ENCODE results near the gene SEMA6C. TPM values are rescaled to one million over a fixed set of nuclear protein-coding genes. Genes with fewer than 3 reads are reported as not detected.
"Not testable (repeated sequence)": the region's sequence is repeated elsewhere in the genome, so short reads cannot be mapped to it uniquely, and the experiment has no call there.

Gene SEMA6C, protein sequence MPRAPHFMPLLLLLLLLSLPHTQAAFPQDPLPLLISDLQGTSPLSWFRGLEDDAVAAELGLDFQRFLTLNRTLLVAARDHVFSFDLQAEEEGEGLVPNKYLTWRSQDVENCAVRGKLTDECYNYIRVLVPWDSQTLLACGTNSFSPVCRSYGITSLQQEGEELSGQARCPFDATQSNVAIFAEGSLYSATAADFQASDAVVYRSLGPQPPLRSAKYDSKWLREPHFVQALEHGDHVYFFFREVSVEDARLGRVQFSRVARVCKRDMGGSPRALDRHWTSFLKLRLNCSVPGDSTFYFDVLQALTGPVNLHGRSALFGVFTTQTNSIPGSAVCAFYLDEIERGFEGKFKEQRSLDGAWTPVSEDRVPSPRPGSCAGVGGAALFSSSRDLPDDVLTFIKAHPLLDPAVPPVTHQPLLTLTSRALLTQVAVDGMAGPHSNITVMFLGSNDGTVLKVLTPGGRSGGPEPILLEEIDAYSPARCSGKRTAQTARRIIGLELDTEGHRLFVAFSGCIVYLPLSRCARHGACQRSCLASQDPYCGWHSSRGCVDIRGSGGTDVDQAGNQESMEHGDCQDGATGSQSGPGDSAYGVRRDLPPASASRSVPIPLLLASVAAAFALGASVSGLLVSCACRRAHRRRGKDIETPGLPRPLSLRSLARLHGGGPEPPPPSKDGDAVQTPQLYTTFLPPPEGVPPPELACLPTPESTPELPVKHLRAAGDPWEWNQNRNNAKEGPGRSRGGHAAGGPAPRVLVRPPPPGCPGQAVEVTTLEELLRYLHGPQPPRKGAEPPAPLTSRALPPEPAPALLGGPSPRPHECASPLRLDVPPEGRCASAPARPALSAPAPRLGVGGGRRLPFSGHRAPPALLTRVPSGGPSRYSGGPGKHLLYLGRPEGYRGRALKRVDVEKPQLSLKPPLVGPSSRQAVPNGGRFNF
- 18.6 TPM for total RNA-seq

DNA sequence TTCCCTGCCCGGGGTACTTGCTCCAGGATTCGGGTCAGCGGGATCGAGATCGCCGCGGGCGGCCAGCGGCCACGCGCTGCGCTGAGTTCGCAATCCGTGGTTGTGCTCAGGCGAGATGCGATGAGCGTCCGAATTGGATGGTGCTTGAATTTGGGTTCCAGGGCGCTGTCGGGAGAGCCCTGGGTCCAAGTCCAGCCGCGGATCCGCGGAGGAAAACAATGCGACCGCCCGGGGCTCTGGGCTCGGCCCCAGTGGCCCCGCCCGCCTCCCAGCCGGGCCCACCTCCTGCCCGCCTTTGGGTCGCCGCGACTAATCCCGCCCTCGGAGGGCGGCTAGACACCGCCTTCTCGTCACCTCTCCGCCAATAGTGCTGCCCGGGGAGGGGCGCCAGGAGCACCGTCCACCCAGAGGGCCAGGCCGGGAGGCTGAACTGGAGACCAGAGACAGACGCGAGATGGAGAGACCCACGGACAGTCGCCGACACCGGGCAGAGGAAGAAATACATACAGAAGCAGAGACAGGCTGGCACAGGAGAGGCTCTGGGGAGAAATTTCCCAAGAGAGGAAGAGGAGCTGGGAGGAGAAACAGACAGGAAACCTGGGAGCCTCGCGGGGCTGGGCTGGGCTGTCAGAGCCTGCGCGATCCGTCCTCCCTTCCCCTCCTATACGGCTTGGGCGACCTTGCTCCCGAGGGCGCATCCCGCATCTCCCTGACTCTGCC lies at the start of gene SEMA6C:
Gene SEMA6C (minus strand): TSS at position 220 of the 720 bp plus-strand sequence. CDS start 4,010 bp downstream, outside the sequence.
- peak; percentile 97 for DNase-seq

DNA sequence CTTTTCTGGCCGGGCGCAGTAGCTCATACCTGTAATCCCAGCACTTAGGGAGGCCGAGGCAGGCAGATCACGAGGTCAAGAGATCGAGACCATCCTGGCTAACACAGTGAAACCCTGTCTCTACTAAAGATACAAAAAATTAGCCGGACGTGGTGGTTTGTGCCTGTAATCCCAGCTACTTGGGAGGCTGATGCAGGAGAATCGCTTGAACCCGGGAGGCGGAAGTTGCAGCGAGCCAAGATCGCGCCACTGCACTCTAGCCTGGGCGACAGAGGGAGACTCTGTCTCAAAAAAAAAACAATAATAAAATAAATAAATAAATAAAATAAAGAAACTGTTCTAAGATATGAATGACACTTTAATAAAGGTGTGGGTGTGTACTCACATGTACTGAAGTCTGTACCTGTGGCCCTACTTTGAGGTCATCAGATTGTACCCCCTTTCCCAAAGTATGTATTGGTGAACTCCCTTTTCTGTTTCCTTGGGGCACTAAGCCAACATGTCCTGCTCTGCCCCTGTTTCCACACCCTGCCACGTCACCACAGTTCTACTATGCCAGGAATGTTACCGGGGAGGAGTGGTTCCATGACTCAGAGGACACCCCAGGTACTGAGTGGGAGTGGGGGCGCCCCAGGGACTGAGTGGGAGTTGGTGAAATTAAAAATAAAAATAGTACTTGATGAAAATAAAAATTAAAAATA lies 48.6 kb upstream of the SEMA6C start:
- peak; percentile 4 for DNase-seq

DNA sequence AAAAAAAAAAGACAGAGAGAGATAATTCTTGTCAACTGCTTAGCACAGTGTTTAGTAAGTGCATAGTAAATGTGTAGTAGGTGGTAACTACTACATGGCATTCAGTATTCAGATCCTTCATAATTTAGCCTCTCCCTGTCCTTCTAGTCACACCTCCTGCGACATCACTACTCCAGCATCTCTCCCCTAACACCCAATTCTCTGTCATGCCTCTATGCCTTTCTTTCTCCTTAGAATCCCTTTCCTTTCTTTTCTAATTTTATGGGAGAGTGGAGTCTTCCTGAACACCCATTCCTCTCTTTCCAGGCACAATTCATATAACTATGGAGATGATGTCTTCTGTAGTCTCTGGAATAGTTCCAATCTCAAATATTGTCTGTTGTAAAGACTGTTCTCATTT lies 47.4 kb upstream of the SEMA6C start:
- no peak for DNase-seq

DNA sequence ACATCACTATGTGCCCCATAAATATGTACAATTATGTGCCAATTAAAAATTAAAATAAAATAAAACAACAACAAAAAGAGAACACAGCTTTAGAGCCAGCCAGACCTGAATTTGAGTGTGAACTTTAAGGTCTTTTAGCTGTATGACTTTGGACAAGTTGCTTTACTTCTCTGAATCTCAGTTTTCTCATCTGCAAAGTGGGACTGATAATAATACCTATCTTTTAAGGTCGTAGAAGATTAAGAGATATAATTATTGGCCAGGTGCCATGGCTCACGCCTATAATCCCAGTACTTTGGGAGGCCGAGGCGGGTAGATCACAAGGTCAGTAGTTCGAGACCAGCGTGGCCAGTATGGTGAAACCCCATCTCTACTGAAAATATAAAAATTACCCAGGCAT lies 46.9 kb upstream of the SEMA6C start:
- DNase-seq = no peak

DNA sequence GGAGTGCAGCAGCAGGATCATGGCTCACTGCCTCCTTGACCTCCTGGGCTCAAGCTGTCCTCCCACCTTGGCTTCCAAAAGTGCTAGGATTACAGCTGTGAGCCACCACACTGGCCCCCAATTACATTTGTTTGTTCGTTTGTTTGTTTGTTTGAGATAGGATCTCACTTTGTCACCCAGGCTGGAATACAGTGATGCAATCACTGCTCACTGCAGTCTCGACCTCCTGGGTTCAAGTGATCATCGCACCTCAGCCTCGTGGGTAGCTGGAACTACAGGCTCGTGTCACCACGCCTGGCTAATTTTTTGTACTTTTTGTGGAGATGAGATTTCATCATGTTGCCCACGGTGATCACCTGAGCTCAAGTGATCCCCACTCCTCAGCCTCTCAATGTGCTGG lies 45.6 kb upstream of the SEMA6C start:
- DNase-seq = no peak

DNA sequence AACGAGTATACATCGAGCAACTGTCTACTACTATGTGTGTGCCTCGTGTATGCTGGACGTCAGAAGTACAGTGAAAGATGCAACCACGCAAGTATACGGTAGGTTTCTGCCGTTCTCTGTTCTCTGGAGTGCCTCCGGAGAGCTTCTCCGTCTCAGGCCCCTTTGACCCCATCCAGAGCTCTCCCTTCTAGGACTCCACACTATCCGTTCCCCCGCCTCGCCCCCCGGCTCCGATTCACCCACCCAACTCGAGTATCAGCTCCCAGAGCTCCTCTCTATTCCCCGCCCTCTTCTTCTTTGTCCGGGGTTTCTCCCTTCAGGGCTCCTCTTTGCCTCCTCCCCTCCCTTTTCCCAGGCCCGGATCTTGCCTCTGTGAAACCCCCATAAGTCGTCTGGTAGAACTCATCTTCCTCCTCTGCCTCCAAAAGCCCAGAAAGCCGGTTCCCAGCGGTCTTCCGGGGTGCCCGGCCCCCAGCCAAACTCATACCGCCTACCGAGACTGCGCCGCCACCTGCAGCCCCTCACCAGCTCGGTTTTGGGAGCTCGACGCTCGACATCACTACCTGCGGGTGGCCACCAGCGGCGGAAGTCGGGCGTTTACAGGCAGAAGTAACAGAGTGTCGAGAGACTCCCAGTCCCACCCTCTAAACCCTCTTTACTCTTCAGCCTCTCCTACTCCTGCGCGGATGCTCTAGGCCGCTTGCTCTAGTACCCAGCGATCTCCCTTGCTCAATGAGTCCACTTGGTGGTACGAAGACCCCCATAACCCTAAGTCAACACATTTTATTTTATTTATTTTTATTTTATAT lies 43.4 kb upstream of the SEMA6C start, which contains the start of gene VPS72:
Gene VPS72 (minus strand): TSS at position 561 of the 809 bp plus-strand sequence. CDS start 76 bp downstream, at position 485.
- DNase-seq = peak; percentile 84

DNA sequence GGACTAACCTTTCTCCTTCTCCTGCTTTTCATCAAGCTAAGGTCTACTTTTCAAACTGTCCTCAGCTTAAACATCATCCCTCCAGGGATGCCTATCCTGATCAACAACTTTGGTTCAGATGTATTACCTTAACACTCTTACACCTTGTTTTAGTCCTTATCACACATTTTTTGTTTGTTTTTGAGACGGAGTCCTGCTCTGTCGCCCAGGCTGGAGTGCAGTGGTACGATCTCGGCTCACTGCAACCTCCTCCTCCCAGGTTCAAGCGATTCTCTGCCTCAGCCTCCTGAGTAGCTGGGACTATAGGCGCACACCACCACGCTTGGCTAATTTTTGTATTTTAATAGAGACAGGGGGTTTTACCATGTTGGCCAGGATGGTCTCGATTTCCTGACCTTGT lies 42.2 kb upstream of the SEMA6C start:
- DNase-seq = not testable (repeated sequence)

DNA sequence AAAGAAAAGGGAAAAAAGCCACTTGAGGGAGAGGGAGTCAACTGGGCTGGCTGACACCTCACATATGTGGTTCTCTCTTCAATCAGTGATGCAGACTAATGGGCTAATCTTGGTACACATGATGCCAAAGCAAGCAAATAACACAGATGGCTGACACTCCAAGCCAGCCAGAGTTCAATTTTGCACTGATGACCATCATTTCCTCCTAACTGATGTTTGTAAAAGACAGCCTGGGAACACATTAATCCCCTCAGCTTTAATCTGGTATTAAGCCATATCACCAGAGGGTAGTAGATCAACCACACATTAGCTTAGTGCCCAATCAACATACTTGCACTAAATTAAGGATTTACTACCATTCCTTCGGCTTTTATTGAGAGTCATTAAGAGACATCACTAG lies 40.8 kb upstream of the SEMA6C start:
- no peak for DNase-seq

DNA sequence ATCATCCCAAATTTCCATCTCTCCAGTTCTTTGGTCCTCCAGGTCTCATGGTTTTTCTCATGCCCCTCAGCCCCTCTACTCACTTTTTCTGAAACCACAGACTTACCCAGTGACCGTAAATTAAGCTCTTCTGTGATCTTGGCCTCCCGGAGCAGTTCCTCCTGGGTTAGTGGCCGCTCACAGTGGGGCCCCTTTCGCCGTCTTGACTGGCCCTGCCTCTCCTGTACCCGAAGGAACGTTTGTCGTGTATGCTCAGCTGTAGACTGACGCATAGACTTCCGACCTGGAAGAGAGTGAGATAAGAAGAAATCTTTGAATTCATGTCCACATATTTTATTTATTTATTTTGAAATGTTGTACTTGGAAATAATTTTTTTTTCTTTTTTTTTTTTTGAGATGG lies 37.8 kb upstream of the SEMA6C start:
- no peak for DNase-seq

DNA sequence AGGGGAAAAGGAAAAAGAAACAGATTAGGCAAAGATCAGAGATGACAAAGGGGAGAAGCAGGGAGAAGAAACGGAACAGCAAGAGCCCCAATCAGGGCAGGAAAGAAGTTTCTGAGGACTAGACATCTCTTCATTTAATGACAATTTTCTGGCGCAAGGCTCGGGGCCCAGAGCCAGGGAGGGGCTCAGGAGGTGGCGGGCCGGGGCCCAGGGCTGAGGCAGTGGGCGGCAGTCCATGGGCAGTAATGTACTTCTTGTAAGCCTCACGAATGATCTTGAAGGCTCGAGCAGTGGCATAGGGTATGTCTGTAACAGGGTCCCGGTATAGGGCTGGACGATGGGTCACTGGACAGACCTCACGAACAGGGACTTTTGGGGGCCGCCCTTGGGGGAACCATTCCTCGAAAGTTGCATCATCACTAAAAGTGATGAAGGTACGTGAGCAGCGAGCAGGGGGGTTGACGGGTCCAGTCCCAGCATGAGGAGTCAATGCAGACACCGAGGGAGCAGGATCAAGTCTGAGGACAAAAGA lies 30.1 kb upstream of the SEMA6C start:
- no peak for DNase-seq

DNA sequence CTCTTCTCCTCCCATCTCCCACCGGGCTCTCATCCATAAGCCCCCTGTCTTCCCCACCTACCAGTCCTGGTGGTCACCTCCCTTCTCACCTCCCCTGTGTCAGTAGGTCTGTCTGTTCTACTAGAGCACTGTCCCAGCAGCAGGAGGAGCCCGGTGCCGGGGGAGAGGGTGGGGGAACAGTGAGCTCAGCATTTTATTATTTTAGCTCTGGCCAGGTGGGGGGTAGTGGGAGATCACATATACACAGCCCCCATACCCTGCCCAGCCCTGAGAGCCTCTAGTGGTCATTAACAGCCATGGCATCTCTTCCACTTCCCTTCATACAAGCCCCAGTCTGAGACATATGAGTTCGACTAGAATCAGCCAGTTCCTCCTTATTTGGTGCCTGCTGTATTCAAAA lies 29.4 kb upstream of the SEMA6C start, which contains the start of gene TMOD4:
Gene TMOD4 (minus strand): TSS at position 119 of the 400 bp plus-strand sequence. CDS start 1,106 bp downstream, outside the sequence.
- DNase-seq = no peak

DNA sequence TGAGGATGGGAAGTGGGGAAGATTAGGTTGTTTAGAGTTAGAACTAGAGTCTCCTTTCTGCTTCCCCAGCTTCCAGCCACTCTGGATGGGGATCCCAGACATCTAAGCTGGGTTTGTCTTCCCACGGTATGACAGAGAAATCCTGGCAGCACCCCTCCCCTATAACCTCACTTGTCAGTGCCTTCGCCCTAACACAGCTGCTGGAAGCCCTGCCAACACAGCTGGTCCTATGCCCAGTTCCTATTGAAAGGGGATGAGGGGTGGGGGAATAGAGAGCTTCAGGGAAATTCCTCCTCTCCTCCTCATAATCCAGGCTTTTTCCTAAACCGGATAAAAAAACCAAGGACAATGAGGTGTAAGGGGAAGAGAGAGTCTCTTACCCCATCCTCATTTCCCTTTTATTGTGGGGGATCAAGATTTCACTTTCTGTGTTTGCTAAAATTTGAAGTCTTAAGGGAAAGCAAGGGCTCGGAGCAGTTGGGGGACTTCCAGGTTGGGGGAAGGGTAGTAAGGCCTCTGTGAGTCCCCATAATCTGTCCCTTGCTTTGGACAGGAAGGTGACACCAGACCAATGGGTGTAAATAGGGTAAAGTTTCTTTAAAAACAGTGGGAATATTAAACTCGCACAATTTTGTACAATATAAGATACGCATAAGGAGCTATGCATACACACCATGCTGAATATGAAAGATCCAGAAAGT lies 28.8 kb upstream of the SEMA6C start:
- DNase-seq = peak; percentile 65

DNA sequence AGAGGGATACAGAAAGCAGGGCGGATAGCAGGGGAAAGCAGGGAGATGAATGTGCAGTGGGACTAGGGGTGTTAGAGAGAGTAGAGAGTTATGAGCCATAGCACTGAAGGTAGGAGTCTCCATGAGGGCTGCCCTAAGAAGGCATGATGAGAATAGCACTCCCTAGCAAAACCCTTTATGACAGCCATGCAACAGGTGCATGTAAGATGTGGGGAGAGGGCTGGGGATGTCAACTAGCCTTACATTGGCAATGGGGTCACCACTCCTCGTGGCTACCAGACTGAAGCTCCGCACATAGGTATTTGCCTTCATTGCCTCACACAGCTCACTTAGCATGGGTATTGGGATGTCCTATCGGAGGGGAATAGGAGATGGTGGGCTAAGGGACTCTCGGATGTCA lies 24.8 kb upstream of the SEMA6C start:
- no peak for DNase-seq

DNA sequence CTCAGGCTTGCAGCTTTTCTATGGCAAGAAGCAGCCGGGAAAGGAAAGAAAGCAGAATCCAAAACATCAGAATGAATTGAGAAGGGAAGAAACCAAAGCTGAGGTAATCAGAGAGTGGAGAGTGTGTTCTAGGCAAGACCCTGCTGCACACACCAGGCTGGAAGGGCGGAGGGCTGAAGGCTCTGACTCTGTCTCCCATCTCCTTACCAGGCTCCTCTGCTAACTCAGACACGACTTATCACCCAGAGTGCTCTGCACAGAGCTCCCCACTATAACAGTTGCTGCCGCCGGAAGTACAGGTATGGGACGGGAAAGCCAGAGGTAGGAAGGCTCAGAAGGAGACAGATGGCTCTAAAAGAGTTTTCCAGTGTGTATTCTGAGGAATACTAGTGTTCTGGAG lies 20.7 kb upstream of the SEMA6C start:
- no peak for DNase-seq

DNA sequence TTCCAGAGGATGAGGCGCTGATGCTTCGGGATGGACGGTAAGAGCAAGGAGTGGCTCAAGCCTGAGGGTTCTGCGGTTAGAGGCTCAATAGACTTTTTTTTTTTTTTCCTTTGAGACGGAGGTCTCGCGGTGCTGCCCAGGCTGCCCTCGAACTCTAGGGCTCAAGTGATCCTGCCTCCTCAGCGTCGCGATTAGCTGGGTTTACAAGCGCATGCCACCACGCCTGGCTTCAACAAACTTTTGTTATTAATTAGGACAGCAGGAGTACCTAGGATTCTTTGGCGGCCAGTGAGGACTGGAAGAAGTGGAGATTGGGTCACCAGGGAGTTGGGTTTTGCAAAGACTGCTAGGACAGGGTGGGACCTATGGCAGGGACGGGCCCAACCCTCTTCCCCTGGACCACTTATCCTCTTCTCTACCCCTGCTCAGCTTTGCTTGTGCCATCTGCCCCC lies 20.1 kb upstream of the SEMA6C start:
- no peak for DNase-seq

DNA sequence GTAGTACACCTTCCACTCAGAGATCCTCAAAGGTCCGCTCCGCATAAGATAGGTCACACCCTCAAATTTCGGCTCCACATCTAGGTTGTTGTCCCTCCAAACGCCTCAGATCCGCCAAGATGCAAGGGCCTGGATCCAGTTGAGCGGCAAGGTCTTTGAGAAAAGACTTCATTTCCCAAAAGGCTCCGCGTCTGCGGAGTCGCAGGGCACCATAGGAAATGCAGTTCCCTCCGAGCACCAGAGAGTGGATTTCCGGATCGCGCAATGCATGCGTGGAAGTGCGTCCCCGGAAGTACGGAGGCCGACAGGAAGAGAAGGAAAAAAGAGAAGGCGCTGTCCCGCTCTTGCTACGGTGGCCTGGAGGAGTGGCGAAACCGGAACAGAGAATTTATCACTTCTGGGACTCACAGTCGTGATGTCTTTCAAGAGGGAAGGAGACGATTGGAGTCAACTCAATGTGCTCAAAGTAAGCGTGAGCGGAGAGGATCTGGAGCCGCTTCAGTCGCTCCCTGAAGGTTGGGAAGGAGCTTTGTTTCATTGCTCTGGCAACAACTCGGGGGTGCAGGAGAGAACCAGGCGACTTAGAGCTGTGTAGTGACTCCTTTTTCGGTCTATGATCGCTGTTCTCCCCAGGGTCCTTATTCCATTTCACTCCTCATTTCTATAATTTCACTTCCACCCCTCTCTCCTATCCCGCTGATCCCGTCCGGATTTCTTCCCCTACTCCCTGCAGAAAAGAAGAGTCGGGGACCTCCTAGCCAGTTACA lies 19.5 kb upstream of the SEMA6C start, which contains the start of the genes LYSMD1 and SCNM1:
Gene LYSMD1 (minus strand): TSS at position 165 of the 767 bp plus-strand sequence. CDS start 644 bp downstream, outside the sequence.
Gene SCNM1 (plus strand): TSS at position 407 of the 767 bp plus-strand sequence. CDS start 9 bp downstream, at position 416.
- peak; percentile 96 for DNase-seq

DNA sequence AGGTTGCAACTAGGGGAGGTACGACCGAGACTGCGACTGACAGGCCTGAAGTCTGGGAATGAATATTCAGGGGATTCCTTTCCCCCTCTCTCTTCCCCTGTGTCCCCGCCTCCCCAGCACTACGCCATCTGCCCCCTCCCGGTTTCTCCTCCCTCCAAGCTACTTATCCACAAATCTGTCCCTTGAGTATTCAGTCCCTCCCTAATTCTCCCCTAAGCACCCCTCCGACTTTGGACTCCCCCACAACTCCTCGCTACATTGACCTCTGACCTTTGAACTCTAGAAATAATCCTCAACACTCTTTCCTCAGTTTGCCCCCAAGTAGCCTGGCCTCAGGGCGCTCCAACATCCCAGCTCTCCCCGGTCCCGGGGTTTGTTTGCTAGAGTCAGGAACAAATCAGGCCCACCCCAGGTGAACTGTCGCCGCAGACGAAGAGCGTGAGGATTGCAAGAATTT lies 18.9 kb upstream of the SEMA6C start:
- DNase-seq = peak; percentile 67

DNA sequence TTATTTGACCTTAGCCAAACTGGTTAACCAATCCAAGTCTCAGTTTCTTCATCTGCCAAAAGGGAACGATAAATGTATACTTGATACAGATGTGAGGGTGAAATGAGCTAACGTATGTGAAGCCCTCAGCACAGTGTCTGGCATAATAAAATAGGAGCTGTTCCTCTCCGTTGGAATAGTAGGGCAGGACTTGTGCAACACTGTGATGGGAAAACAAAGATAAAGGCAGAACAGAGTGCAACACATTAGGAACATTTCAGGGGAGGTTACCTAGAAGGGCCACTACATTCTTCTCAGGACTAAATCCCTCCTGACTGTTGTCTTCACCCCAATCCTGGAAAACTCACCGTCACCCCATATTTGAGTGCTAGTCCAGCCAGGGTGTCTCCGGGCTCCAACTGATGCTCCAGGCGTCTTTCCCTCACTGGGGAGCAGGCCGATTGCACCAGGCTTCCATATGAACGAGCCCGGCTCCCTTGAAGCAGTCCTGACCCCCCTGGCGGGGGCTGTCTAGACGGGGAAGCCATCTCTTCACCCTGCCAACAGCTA lies 18.4 kb upstream of the SEMA6C start:
- DNase-seq = no peak
